SK-N-SH (cell line): Measurements from ENCODE around the gene HAAO. TPM values are rescaled to one million over a fixed set of nuclear protein-coding genes. Genes with fewer than 3 reads are reported as not detected.

Experiments
- CTCF ChIA-PET: fragments of 300-600, 350-600 bp; formaldehyde crosslinking; extraction: SDS; loops from one replicate; lab custom pipeline; 2021; lab: Yijun Ruan, JAX
- POLR2A ChIA-PET: fragments of 350-600 bp; sonication (Branson Sonifier 250); formaldehyde crosslinking; extraction: SDS; loops from one replicate; lab custom pipeline; 2020; ENCODE audit warnings: antibody characterized with exemption, inconsistent platforms; lab: Yijun Ruan, JAX
- DNase-seq: peaks from one replicate; pipeline ENCODE4 v3.0.0; 2012
- H2AFZ ChIP-seq: fragments of 200-600 bp; sonication (generic); 2 replicates; pipeline ENCODE4 v1.8.1; 2016; ENCODE audit warnings: antibody characterized with exemption, mild to moderate bottlenecking, low read depth
- H3F3A ChIP-seq: fragments of 200-600 bp; sonication (generic); replicated peaks from 2 replicates; pipeline ENCODE3; 2016; ENCODE audit warnings: antibody characterized with exemption, mild to moderate bottlenecking; ENCODE audit not compliant: insufficient read depth
- H3K27ac ChIP-seq, 2 experiments: fragments of 200-500 bp in 1 of 2; fragments of 200-600 bp in 1 of 2; sonication (Bioruptor generic) in 1 of 2; sonication (generic), shearing (Covaris generic) in 1 of 2; 2 replicates each; pipeline versions ENCODE4 v1.5.1 to v1.6.1; 2014 to 2016; ENCODE audit warnings: low read depth in 2 of 2, inconsistent platforms in 1 of 2, low read length in 1 of 2, mild to moderate bottlenecking in 1 of 2, mixed read lengths in 1 of 2
- H3K27me3 ChIP-seq: fragments of 200-600 bp; sonication (generic), shearing (Covaris generic); 2 replicates; pipeline ENCODE4 v1.6.1; 2016; ENCODE audit warnings: mixed run types; ENCODE audit not compliant: insufficient read depth
- H3K36me3 ChIP-seq, 2 experiments: fragments of 200-500 bp in 1 of 2; fragments of 200-600 bp in 1 of 2; sonication (Bioruptor generic) in 1 of 2; sonication (generic) in 1 of 2; replicated peaks in 1 of 2; 2 replicates each; pipeline versions ENCODE3 to v1.5.1; 2014 to 2016; ENCODE audit warnings: low read length in 1 of 2, mild to moderate bottlenecking in 1 of 2; ENCODE audit not compliant: insufficient read depth in 2 of 2, control insufficient read depth in 1 of 2
- H3K4me1 ChIP-seq, 2 experiments: fragments of 200-500 bp in 1 of 2; fragments of 200-600 bp in 1 of 2; sonication (Bioruptor generic) in 1 of 2; sonication (generic), shearing (Covaris generic) in 1 of 2; 2 replicates each; pipeline versions ENCODE4 v1.5.1 to v1.6.1; 2014 to 2016; ENCODE audit warnings: low read depth in 1 of 2, low read length in 1 of 2, mixed run types in 1 of 2; ENCODE audit not compliant: insufficient read depth in 2 of 2, control insufficient read depth in 1 of 2
- H3K4me2 ChIP-seq: fragments of 200-600 bp; sonication (generic), shearing (Covaris generic); 2 replicates; pipeline ENCODE4 v1.6.1; 2017; ENCODE audit warnings: mixed run types
- H3K4me3 ChIP-seq, 2 experiments: fragments of 200-500 bp in 1 of 2; fragments of 200-600 bp in 1 of 2; sonication (Bioruptor generic) in 1 of 2; sonication (generic), shearing (Covaris generic) in 1 of 2; 2 replicates each; pipeline versions ENCODE4 v1.5.1 to v1.8.1; 2014 to 2016; ENCODE audit warnings: low read depth in 2 of 2, inconsistent platforms in 1 of 2, low read length in 1 of 2, mild to moderate bottlenecking in 1 of 2, mixed read lengths in 1 of 2, moderate library complexity in 1 of 2
- H3K79me2 ChIP-seq: fragments of 200-600 bp; sonication (generic); 2 replicates; pipeline ENCODE4 v1.8.1; 2017; ENCODE audit warnings: mild to moderate bottlenecking; ENCODE audit not compliant: insufficient read depth
- H3K9ac ChIP-seq: fragments of 200-600 bp; sonication (generic); 2 replicates; pipeline ENCODE4 v1.6.1; 2017; ENCODE audit warnings: mixed run types
- H3K9me2 ChIP-seq: fragments of 200-600 bp; sonication (generic); 2 replicates; pipeline ENCODE4 v1.6.1; 2017; ENCODE audit warnings: mixed run types
- H3K9me3 ChIP-seq: fragments of 200-600 bp; sonication (generic); 2 replicates; pipeline ENCODE4 v1.6.1; 2017; ENCODE audit warnings: mixed run types, mild to moderate bottlenecking, moderate library complexity
- H4K20me1 ChIP-seq: fragments of 200-600 bp; sonication (generic); 2 replicates; pipeline ENCODE4 v1.6.1; 2017; ENCODE audit warnings: mild to moderate bottlenecking, mixed run types; ENCODE audit not compliant: insufficient read depth
- CHD2 ChIP-seq: fragments of 150-350 bp; IDR thresholded peaks from 2 replicates; pipeline ENCODE4 v1.6.1; 2018; ENCODE audit warnings: low read length; ENCODE audit not compliant: partially characterized antibody
- ELF1 ChIP-seq: IDR thresholded peaks from 2 replicates; pipeline ENCODE4 v1.4.0; 2012
- GABPA ChIP-seq: IDR thresholded peaks from 2 replicates; pipeline ENCODE4 v1.4.0; 2012; ENCODE audit warnings: low read depth, mild to moderate bottlenecking
- IRF3 ChIP-seq: fragments of 150-350 bp; IDR thresholded peaks from 2 replicates; pipeline ENCODE4 v1.6.1; 2016; ENCODE audit warnings: mild to moderate bottlenecking, low read depth, low read length
- MEF2A ChIP-seq: IDR thresholded peaks from 2 replicates; pipeline ENCODE4 v1.4.0; 2012; ENCODE audit warnings: low read depth, borderline replicate concordance
- MXI1 ChIP-seq: IDR thresholded peaks from 2 replicates; pipeline ENCODE4 v1.6.1; 2012; ENCODE audit warnings: mild to moderate bottlenecking, low read depth, low read length, improper control_type of control experiment
- POLR2AphosphoS5 ChIP-seq: IDR thresholded peaks from 2 replicates; pipeline ENCODE4 v1.6.1; 2012; ENCODE audit warnings: low read depth, low read length
- RAD21 ChIP-seq: IDR thresholded peaks from 2 replicates; pipeline ENCODE4 v1.6.1; 2012; ENCODE audit warnings: mild to moderate bottlenecking, low read length
- RCOR1 ChIP-seq: fragments of 150-350 bp; IDR thresholded peaks from 2 replicates; pipeline ENCODE4 v1.6.1; 2017; ENCODE audit warnings: antibody characterized with exemption, low read length
- RFX5 ChIP-seq: IDR thresholded peaks from 2 replicates; pipeline ENCODE4 v1.6.1; 2012; ENCODE audit warnings: mild to moderate bottlenecking, improper control_type of control experiment, low read length
- RXRA ChIP-seq: IDR thresholded peaks from 2 replicates; pipeline ENCODE4 v1.4.0; 2012; ENCODE audit warnings: low read depth, mild to moderate bottlenecking, borderline replicate concordance
- SIN3A ChIP-seq: IDR thresholded peaks from 2 replicates; pipeline ENCODE4 v1.6.1; 2012; ENCODE audit warnings: low read depth, mild to moderate bottlenecking, low read length, moderate library complexity, borderline replicate concordance
- SMC3 ChIP-seq: IDR thresholded peaks from 2 replicates; pipeline ENCODE4 v1.6.1; 2012; ENCODE audit warnings: low read depth, low read length, improper control_type of control experiment
- TCF12 ChIP-seq: IDR thresholded peaks from 2 replicates; pipeline ENCODE4 v1.4.0; 2012
- TEAD4 ChIP-seq: IDR thresholded peaks from 2 replicates; pipeline ENCODE4 v1.4.0; 2012; ENCODE audit warnings: mild to moderate bottlenecking, borderline replicate concordance; ENCODE audit not compliant: insufficient read depth
- YY1 ChIP-seq: IDR thresholded peaks from 2 replicates; pipeline ENCODE4 v1.4.0; 2012; ENCODE audit warnings: low read depth, mild to moderate bottlenecking
- WGBS: methylation state at CpG from one replicate; pipeline ENCODE4 v1.1.6; 2017; ENCODE audit warnings: low lambda C conversion rate; 5-methylcytosine and 5-hydroxymethylcytosine counted together
- polyA plus RNA-seq, 3 experiments: library from polyadenylated mRNA; depleted of rRNA; stranded (reverse); fragments of >200 nt; gene quantifications; 2 replicates each; pipeline ENCODE4 v1.2.3, GENCODE V29; 2012
- TF ChIP-seq, protein P1 (sequence below): IDR thresholded peaks from 2 replicates; pipeline ENCODE4 v1.6.1; 2012; ENCODE audit warnings: mild to moderate bottlenecking, low read depth, low read length, moderate library complexity
- TF ChIP-seq, protein P2 (sequence below): IDR thresholded peaks from 2 replicates; pipeline ENCODE4; 2012

Gene HAAO
- polyA plus RNA-seq, 1 of the 3 experiments (the other 2 are of a cell fraction) = not detected

- Histone ChIP-seq H3K79me2 (no peaks in the 10 kb centered on the region), H3K4me1 (peaks cover 0 to 9% of the 10 kb centered on the region in 2 experiments; a peak in 1 of 4 replicates), H3K27ac (no peak overlapping the region), H4K20me1 (no peaks in the 10 kb centered on the region), H3K27me3 (no peaks in the 10 kb centered on the region), H3K36me3 (no peaks in the 10 kb centered on the region), H3F3A (no peaks in the 10 kb centered on the region), H3K4me2 (no peak overlapping the region), H3K9ac (no peak overlapping the region), H2AFZ (no peak overlapping the region), H3K4me3 (no peak overlapping the region), H3K9me3 (no peaks in the 10 kb centered on the region), H3K9me2 (no peaks in the 10 kb centered on the region)
- TF ChIP-seq SMC3 (no peak), MEF2A (no peak), RAD21 (no peak), RFX5 (no peak), IRF3 (no peak), GABPA (no peak), RXRA (no peak), MXI1 (no peak), TCF12 (no peak), RCOR1 (no peak), TEAD4 (no peak), SIN3A (no peak), ELF1 (no peak), YY1 (no peak), POLR2AphosphoS5 (no peak), CHD2 (no peak)
- TF ChIP-seq, protein P1, sequence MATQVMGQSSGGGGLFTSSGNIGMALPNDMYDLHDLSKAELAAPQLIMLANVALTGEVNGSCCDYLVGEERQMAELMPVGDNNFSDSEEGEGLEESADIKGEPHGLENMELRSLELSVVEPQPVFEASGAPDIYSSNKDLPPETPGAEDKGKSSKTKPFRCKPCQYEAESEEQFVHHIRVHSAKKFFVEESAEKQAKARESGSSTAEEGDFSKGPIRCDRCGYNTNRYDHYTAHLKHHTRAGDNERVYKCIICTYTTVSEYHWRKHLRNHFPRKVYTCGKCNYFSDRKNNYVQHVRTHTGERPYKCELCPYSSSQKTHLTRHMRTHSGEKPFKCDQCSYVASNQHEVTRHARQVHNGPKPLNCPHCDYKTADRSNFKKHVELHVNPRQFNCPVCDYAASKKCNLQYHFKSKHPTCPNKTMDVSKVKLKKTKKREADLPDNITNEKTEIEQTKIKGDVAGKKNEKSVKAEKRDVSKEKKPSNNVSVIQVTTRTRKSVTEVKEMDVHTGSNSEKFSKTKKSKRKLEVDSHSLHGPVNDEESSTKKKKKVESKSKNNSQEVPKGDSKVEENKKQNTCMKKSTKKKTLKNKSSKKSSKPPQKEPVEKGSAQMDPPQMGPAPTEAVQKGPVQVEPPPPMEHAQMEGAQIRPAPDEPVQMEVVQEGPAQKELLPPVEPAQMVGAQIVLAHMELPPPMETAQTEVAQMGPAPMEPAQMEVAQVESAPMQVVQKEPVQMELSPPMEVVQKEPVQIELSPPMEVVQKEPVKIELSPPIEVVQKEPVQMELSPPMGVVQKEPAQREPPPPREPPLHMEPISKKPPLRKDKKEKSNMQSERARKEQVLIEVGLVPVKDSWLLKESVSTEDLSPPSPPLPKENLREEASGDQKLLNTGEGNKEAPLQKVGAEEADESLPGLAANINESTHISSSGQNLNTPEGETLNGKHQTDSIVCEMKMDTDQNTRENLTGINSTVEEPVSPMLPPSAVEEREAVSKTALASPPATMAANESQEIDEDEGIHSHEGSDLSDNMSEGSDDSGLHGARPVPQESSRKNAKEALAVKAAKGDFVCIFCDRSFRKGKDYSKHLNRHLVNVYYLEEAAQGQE = no peak
- TF ChIP-seq, protein P2, sequence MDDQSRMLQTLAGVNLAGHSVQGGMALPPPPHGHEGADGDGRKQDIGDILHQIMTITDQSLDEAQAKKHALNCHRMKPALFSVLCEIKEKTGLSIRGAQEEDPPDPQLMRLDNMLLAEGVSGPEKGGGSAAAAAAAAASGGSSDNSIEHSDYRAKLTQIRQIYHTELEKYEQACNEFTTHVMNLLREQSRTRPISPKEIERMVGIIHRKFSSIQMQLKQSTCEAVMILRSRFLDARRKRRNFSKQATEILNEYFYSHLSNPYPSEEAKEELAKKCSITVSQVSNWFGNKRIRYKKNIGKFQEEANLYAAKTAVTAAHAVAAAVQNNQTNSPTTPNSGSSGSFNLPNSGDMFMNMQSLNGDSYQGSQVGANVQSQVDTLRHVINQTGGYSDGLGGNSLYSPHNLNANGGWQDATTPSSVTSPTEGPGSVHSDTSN = no peak
- CTCF ChIA-PET = interaction anchor here (0.6 to 8.6 kb wide), 10 partner anchors 7 to 786 kb away, joined by 3 to 103 read pairs (median 4); partner anchors contain the start of gene ZFP36L2
- DNase-seq = no peak
- 73% methylated on average over 11 of the region's 11 CpGs for WGBS
- POLR2A ChIA-PET = no interaction called here
Measured at GRCh38 chr2:42823744-42824453, 31.5 kb upstream of the HAAO start.
